ENCODE results near the gene SAT2. TPM values are rescaled to one million over a fixed set of nuclear protein-coding genes. Genes with fewer than 3 reads are reported as not detected.

The SAT2 gene
- total and polyA plus RNA-seq, 7 donors, result 72.9 to 116 (median 104) TPM

- 66 to 68% methylated on average over 24 of the region's 24 CpGs for WGBS, 2 donors
These were observed 37.5 kb downstream of the SAT2 start, which contains the start of gene SOX15 for GRCh38 chr17:7589891-7590691. Gene SOX15 (minus strand): TSS chr17:7590094. CDS start chr17:7589676, 418 bp downstream.

GRCh38 chr17:7589204-7589868 lies 38.3 kb downstream of the SAT2 start:
- Histone ChIP-seq H3K4me1 (peaks cover 0 to 46% (median 39%) of the 10 kb centered on the region in 4 donors), H3K36me3 (peaks cover 26 to 46% (median 35%) of the 10 kb centered on the region in 4 donors), H3K9me3 (no peaks in the 10 kb centered on the region), H3K27me3 (no peaks in the 10 kb centered on the region), H3K4me3 (peak overlapping the region; percentile 61 to 73 (median 69)), H3K27ac (peak overlapping the region; percentile 82 to 90 (median 86))
- 33 to 36% methylated on average over 56 of the region's 56 CpGs for WGBS, 2 donors
- DNase-seq, result peak; percentile 94
- intact Hi-C loops (cut with DNase I), result loop anchor here (2.0 to 10.0 kb wide), 3 partner anchors 75 to 265 kb away; partner anchors contain the start of genes CYB5D1, KCTD11, NAA38 and TMEM88
- peak; percentile 15 to 75 (median 62) for TF ChIP-seq POLR2AphosphoS5 (IDR thresholded peaks at IDR 0.05)
- TF ChIP-seq CTCF (IDR thresholded peaks at IDR 0.05), result peak; percentile 72 to 89 (median 88)
- TF ChIP-seq POLR2A (IDR thresholded peaks at IDR 0.05), result peak in 1 of 2 donors; percentile 13
- no peak for TF ChIP-seq EP300 (IDR thresholded peaks at IDR 0.05)

More at GRCh38 chr17:7589891-7590691, 37.5 kb downstream of the SAT2 start, which contains the start of gene SOX15:
- no peaks in the 10 kb centered on the region for H3K27me3 ChIP-seq
- DNase-seq, result no peak
- intact Hi-C loops (cut with DNase I), result loop anchor here (2.0 to 10.0 kb wide), 3 partner anchors 75 to 265 kb away; partner anchors contain the start of genes CYB5D1, KCTD11, NAA38 and TMEM88
- TF ChIP-seq POLR2AphosphoS5 (IDR thresholded peaks at IDR 0.05) (no peak), CTCF (IDR thresholded peaks at IDR 0.05) (no peak), POLR2A (IDR thresholded peaks at IDR 0.05) (no peak), EP300 (IDR thresholded peaks at IDR 0.05) (no peak)
- H3K4me3 ChIP-seq, result peak within 1 kb of the TSS; percentile 61 to 73 (median 69)
- H3K9me3 ChIP-seq, result no peaks in the 10 kb centered on the region
- H3K4me1 ChIP-seq, result peaks cover 0 to 39% (median 32%) of the 10 kb centered on the region in 4 donors
- H3K36me3 ChIP-seq, result peaks cover 30 to 53% (median 42%) of the 10 kb centered on the region in 4 donors
- H3K27ac ChIP-seq, result peak within 1 kb of the TSS; percentile 82 to 90 (median 86)

GRCh38 chr17:7588553-7589203 lies 38.9 kb downstream of the SAT2 start:
- no peak for DNase-seq
- H3K4me3 ChIP-seq, result peak overlapping the region; percentile 61 to 73 (median 69)
- peaks cover 0 to 49% (median 42%) of the 10 kb centered on the region in 4 donors for H3K4me1 ChIP-seq
- intact Hi-C loops (cut with DNase I), result loop anchor here (2.0 to 10.0 kb wide), 3 partner anchors 74 to 266 kb away; partner anchors contain the start of genes CYB5D1, KCTD11, NAA38 and TMEM88
- no peaks in the 10 kb centered on the region for H3K27me3 ChIP-seq
- WGBS, 2 donors, result 81 to 87% methylated on average over 30 of the region's 30 CpGs
- peaks cover 19 to 39% (median 28%) of the 10 kb centered on the region in 4 donors for H3K36me3 ChIP-seq
- no peak for TF ChIP-seq POLR2AphosphoS5 (IDR thresholded peaks at IDR 0.05)
- TF ChIP-seq EP300 (IDR thresholded peaks at IDR 0.05), result no peak
- TF ChIP-seq CTCF (IDR thresholded peaks at IDR 0.05), result no peak
- no peak for TF ChIP-seq POLR2A (IDR thresholded peaks at IDR 0.05)
- no peaks in the 10 kb centered on the region for H3K9me3 ChIP-seq
- H3K27ac ChIP-seq, result peak overlapping the region; percentile 82 to 90 (median 86)
